ENCODE results near the gene STARD7. TPM values are rescaled to one million over a fixed set of nuclear protein-coding genes. Genes with fewer than 3 reads are reported as not detected.
"Not testable (repeated sequence)": the region's sequence is repeated elsewhere in the genome, so short reads cannot be mapped to it uniquely, and the experiment has no call there.

The STARD7 gene
- total and polyA plus RNA-seq, 2 donors (not counting 3 experiments of a cell fraction or from before 2014, with no cell fraction given) = 61.2 to 132 TPM

- Histone ChIP-seq H3K9me3 (replicated peaks; ENCODE audit: control insufficient read depth, insufficient read depth, low read length) (no peaks in the 10 kb centered on the region), H3K27me3 (ENCODE audit: control insufficient read depth in 2 of 2, insufficient read depth in 2 of 2, low read length in 2 of 2) (peaks cover 0 to 6% of the 10 kb centered on the region in 2 experiments), H3K9me1 (replicated peaks; ENCODE audit: control insufficient read depth, extremely low read depth, insufficient read depth, low read length) (no peaks in the 10 kb centered on the region), H2AFZ (ENCODE audit: low read depth, low read length) (no peak overlapping the region), H3K9ac (replicated peaks; ENCODE audit: extremely low read depth, insufficient read depth, low read length) (no peak overlapping the region), H3K4me1 (ENCODE audit: control insufficient read depth, extremely low read depth, insufficient read depth, low read length) (no peaks in the 10 kb centered on the region), H3K27ac (ENCODE audit: insufficient read depth, low read depth, low read length) (no peak overlapping the region), H4K20me1 (replicated peaks; ENCODE audit: control insufficient read depth, extremely low read depth, insufficient read depth, low read length) (no peaks in the 10 kb centered on the region), H3K4me2 (ENCODE audit: insufficient read depth, low read length) (no peak overlapping the region), H3K36me3 (ENCODE audit: control insufficient read depth in 2 of 2, extremely low read depth in 1 of 2, insufficient read depth in 2 of 2, low read length in 2 of 2) (no peaks in the 10 kb centered on the region), H3K79me2 (ENCODE audit: control insufficient read depth, insufficient read depth, low read length) (no peaks in the 10 kb centered on the region), H3K4me3 (replicated peaks in 1 of 3; ENCODE audit: insufficient read depth in 1 of 3, low read depth in 1 of 3, low read length in 3 of 3) (no peak overlapping the region)
- ChIA-PET CTCF (interaction anchor here (2.0 kb wide), 1 partner anchor 13 kb away, joined by 16 read pairs; no protein-coding TSS in a partner anchor), POLR2A (no interaction called here)
- FAIRE-seq (no peak), DNase-seq (ENCODE audit: low read depth, low spot score) (no peak)
- intact Hi-C loops (cut with micrococcal nuclease) (no loop called here), dilution Hi-C loops (cut with MboI; ENCODE audit: extremely low pct_ligation_motif_present, low sequenced_read_pairs) (no loop called here)
- TF ChIP-seq JUN (IDR thresholded peaks at IDR 0.05; ENCODE audit: borderline replicate concordance, insufficient read depth, insufficient read length, low read depth) (no peak), GATA2 (IDR thresholded peaks at IDR 0.05; ENCODE audit: insufficient read depth, insufficient read length, low read depth, low read length) (no peak), FOS (IDR thresholded peaks at IDR 0.05; ENCODE audit: borderline replicate concordance, insufficient read depth, low read length) (no peak), CTCF (IDR thresholded peaks at IDR 0.05; ENCODE audit: extremely low read depth in 1 of 2, insufficient read depth in 1 of 2, low read depth in 1 of 2, low read length in 2 of 2) (no peak), MAX (IDR thresholded peaks at IDR 0.05; ENCODE audit: insufficient read depth, insufficient read length) (no peak), EZH2 (IDR thresholded peaks at IDR 0.05; ENCODE audit: borderline replicate concordance, low read depth, low read length, severe bottlenecking) (no peak), POLR2A (IDR thresholded peaks at IDR 0.05; ENCODE audit: low read depth, low read length) (no peak), MYC (IDR thresholded peaks at IDR 0.05; ENCODE audit: low read depth, low read length) (no peak), POLR2AphosphoS5 (IDR thresholded peaks at IDR 0.05; ENCODE audit: insufficient read depth, low read depth, low read length) (no peak)
- no TSS peak for BruUV-seq (replicated peaks)
Observed at GRCh38 chr2:96161898-96162297, 46.7 kb downstream of the STARD7 start.

GRCh38 chr2:96160366-96160765 is 48.3 kb downstream of the STARD7 start:
- H3K4me3 ChIP-seq (replicated peaks in 1 of 3; ENCODE audit: insufficient read depth in 1 of 3, low read depth in 1 of 3, low read length in 3 of 3); H3K9me1 ChIP-seq (replicated peaks; ENCODE audit: control insufficient read depth, extremely low read depth, insufficient read depth, low read length); DNase-seq (ENCODE audit: low read depth, low spot score); H3K36me3 ChIP-seq (ENCODE audit: control insufficient read depth in 2 of 2, extremely low read depth in 1 of 2, insufficient read depth in 2 of 2, low read length in 2 of 2); intact Hi-C loops (cut with micrococcal nuclease); H4K20me1 ChIP-seq (replicated peaks; ENCODE audit: control insufficient read depth, extremely low read depth, insufficient read depth, low read length); H2AFZ ChIP-seq (ENCODE audit: low read depth, low read length); H3K79me2 ChIP-seq (ENCODE audit: control insufficient read depth, insufficient read depth, low read length); H3K27ac ChIP-seq (ENCODE audit: insufficient read depth, low read depth, low read length); H3K27me3 ChIP-seq (ENCODE audit: control insufficient read depth in 2 of 2, insufficient read depth in 2 of 2, low read length in 2 of 2); dilution Hi-C loops (cut with MboI; ENCODE audit: extremely low pct_ligation_motif_present, low sequenced_read_pairs); FAIRE-seq; H3K4me2 ChIP-seq (ENCODE audit: insufficient read depth, low read length); POLR2A ChIA-PET; H3K4me1 ChIP-seq (ENCODE audit: control insufficient read depth, extremely low read depth, insufficient read depth, low read length); CTCF ChIA-PET; H3K9me3 ChIP-seq (replicated peaks; ENCODE audit: control insufficient read depth, insufficient read depth, low read length); H3K9ac ChIP-seq (replicated peaks; ENCODE audit: extremely low read depth, insufficient read depth, low read length); BruUV-seq (replicated peaks): not testable (repeated sequence)
